Measurements from ENCODE around the gene PPL. TPM values are rescaled to one million over a fixed set of nuclear protein-coding genes. Genes with fewer than 3 reads are reported as not detected.

The PPL gene
- total RNA-seq, 4 donors from 2014 or later: 28.7 to 84.2 (median 53.0) TPM

- no peaks in the 10 kb centered on the region for H3K27me3 ChIP-seq
- TF ChIP-seq, protein P1, sequence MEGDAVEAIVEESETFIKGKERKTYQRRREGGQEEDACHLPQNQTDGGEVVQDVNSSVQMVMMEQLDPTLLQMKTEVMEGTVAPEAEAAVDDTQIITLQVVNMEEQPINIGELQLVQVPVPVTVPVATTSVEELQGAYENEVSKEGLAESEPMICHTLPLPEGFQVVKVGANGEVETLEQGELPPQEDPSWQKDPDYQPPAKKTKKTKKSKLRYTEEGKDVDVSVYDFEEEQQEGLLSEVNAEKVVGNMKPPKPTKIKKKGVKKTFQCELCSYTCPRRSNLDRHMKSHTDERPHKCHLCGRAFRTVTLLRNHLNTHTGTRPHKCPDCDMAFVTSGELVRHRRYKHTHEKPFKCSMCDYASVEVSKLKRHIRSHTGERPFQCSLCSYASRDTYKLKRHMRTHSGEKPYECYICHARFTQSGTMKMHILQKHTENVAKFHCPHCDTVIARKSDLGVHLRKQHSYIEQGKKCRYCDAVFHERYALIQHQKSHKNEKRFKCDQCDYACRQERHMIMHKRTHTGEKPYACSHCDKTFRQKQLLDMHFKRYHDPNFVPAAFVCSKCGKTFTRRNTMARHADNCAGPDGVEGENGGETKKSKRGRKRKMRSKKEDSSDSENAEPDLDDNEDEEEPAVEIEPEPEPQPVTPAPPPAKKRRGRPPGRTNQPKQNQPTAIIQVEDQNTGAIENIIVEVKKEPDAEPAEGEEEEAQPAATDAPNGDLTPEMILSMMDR (IDR thresholded peaks at IDR 0.05): no peak
- TF ChIP-seq POLR2A (IDR thresholded peaks at IDR 0.05): no peak
- H3K9me3 ChIP-seq: no peaks in the 10 kb centered on the region
- H3K4me1 ChIP-seq: peaks cover 0 to 18% (median 0%) of the 10 kb centered on the region in 4 donors
- no peak overlapping the region for H3K4me3 ChIP-seq
- H3K36me3 ChIP-seq: peaks cover 0 to 69% (median 0%) of the 10 kb centered on the region in 3 donors
- no peak overlapping the region for H3K27ac ChIP-seq
- DNase-seq: peak in 1 of 3 donors; percentile 33
Measured at GRCh38 chr16:4870138-4870671, 66.7 kb downstream of the PPL start.

GRCh38 chr16:4869147-4869805, 67.7 kb downstream of the PPL start:
- Histone ChIP-seq H3K36me3 (peaks cover 0 to 62% (median 0%) of the 10 kb centered on the region in 3 donors), H3K4me1 (peaks cover 0 to 18% (median 0%) of the 10 kb centered on the region in 4 donors), H3K4me3 (no peak overlapping the region), H3K27ac (no peak overlapping the region), H3K27me3 (no peaks in the 10 kb centered on the region), H3K9me3 (no peaks in the 10 kb centered on the region)
- TF ChIP-seq, protein P1 (IDR thresholded peaks at IDR 0.05): no peak
- no peak for TF ChIP-seq POLR2A (IDR thresholded peaks at IDR 0.05)
- peak in 1 of 3 donors; percentile 42 for DNase-seq

GRCh38 chr16:4868535-4868934, 68.4 kb downstream of the PPL start:
- H3K36me3 ChIP-seq: peaks cover 0 to 58% (median 0%) of the 10 kb centered on the region in 3 donors
- peak in 1 of 3 donors; percentile 48 for DNase-seq
- TF ChIP-seq POLR2A (IDR thresholded peaks at IDR 0.05): no peak
- TF ChIP-seq, protein P1 (IDR thresholded peaks at IDR 0.05): no peak
- no peak overlapping the region for H3K27ac ChIP-seq
- H3K27me3 ChIP-seq: no peaks in the 10 kb centered on the region
- no peak overlapping the region for H3K4me3 ChIP-seq
- no peaks in the 10 kb centered on the region for H3K9me3 ChIP-seq
- peaks cover 0 to 18% (median 0%) of the 10 kb centered on the region in 4 donors for H3K4me1 ChIP-seq

GRCh38 chr16:4868026-4868425, 68.9 kb downstream of the PPL start:
- no peak for TF ChIP-seq POLR2A (IDR thresholded peaks at IDR 0.05)
- TF ChIP-seq, protein P1 (IDR thresholded peaks at IDR 0.05): no peak
- no peak overlapping the region for H3K27ac ChIP-seq
- peaks cover 0 to 57% (median 0%) of the 10 kb centered on the region in 3 donors for H3K36me3 ChIP-seq
- DNase-seq: peak in 1 of 3 donors; percentile 34
- no peak overlapping the region for H3K4me3 ChIP-seq
- H3K27me3 ChIP-seq: no peaks in the 10 kb centered on the region
- peaks cover 0 to 18% (median 0%) of the 10 kb centered on the region in 4 donors for H3K4me1 ChIP-seq
- no peaks in the 10 kb centered on the region for H3K9me3 ChIP-seq

GRCh38 chr16:4866586-4866985, 70.4 kb downstream of the PPL start:
- H3K4me1 ChIP-seq: peaks cover 0 to 18% (median 0%) of the 10 kb centered on the region in 4 donors

More at GRCh38 chr16:4866586-4866985, 70.4 kb downstream of the PPL start:
- Histone ChIP-seq H3K36me3 (peaks cover 0 to 53% (median 0%) of the 10 kb centered on the region in 3 donors), H3K9me3 (no peaks in the 10 kb centered on the region), H3K27me3 (no peaks in the 10 kb centered on the region), H3K27ac (no peak overlapping the region), H3K4me3 (no peak overlapping the region)
- TF ChIP-seq, protein P1 (IDR thresholded peaks at IDR 0.05): no peak
- no peak for TF ChIP-seq POLR2A (IDR thresholded peaks at IDR 0.05)
- peak in 1 of 3 donors; percentile 42 for DNase-seq

All from Peyer's patch (tissue), 4 donors.